Esophagus squamous epithelium (tissue), 4 donors: Measurements from ENCODE around the gene STXBP4.

ENCODE experiments used
- CTCF ChIP-seq, 6 experiments: fragments of 450-650 bp in 4 of 6; fragments of 200-600 bp in 2 of 6; sonication (generic) in 2 of 6; IDR thresholded peaks; one replicate each; pipeline ENCODE4 v1.5.1; 2016 to 2019; ENCODE audit warnings: antibody characterized with exemption in 6 of 6, mild to moderate bottlenecking in 4 of 6, moderate library complexity in 4 of 6
- POLR2A ChIP-seq, 4 donors: fragments of 450-650 bp; IDR thresholded peaks; one replicate each; pipeline ENCODE4 v1.6.1; 2017; ENCODE audit warnings: antibody characterized with exemption in 4 of 4, mild to moderate bottlenecking in 4 of 4, moderate library complexity in 3 of 4

- TF ChIP-seq CTCF (IDR thresholded peaks at IDR 0.05) (no peak), POLR2A (IDR thresholded peaks at IDR 0.05) (no peak)
These were observed 148.6 kb downstream of the STXBP4 start for GRCh38 chr17:55117164-55117563.
